SK-N-SH treated with all-trans-retinoic acid at 6 μM for 48 hours (cell line): ENCODE data around the gene STXBP3.

ENCODE experiments used
- GLIS3 ChIP-seq: fragments of 250-450 bp; sonication (Bioruptor Pico); IDR thresholded peaks from 2 replicates; pipeline ENCODE4 v1.5.0; 2020; ENCODE audit warnings: mild to moderate bottlenecking, moderate library complexity
- ZC3H10 ChIP-seq: fragments of 250-450 bp; sonication (Bioruptor Pico); IDR thresholded peaks from 2 replicates; pipeline ENCODE4 v1.5.1; 2021; ENCODE audit warnings: mild to moderate bottlenecking, moderate library complexity
- ZFP3 ChIP-seq: fragments of 250-450 bp; sonication (Bioruptor Pico); IDR thresholded peaks from 2 replicates; pipeline ENCODE4 v1.5.0; 2020; ENCODE audit warnings: mild to moderate bottlenecking, moderate library complexity
- ZFP30 ChIP-seq: fragments of 450-650 bp; formaldehyde crosslinking; IDR thresholded peaks from 2 replicates; pipeline ENCODE4 v1.5.0; 2022; ENCODE audit warnings: mild to moderate bottlenecking, moderate library complexity
- ZNF8 ChIP-seq: fragments of 450-650 bp; formaldehyde crosslinking; IDR thresholded peaks from 2 replicates; pipeline ENCODE4 v1.5.0; 2020; ENCODE audit warnings: mild to moderate bottlenecking, moderate library complexity
- TF ChIP-seq, protein P1 (sequence below): fragments of 250-450 bp; sonication (Bioruptor Pico); IDR thresholded peaks from 2 replicates; pipeline ENCODE4 v1.8.0; 2020; ENCODE audit warnings: mild to moderate bottlenecking, moderate library complexity, borderline replicate concordance
- TF ChIP-seq, protein P2 (sequence below): fragments of 250-450 bp; sonication (Bioruptor Pico); IDR thresholded peaks from 2 replicates; pipeline ENCODE4 v1.5.1; 2020; ENCODE audit warnings: low read depth, mild to moderate bottlenecking, moderate library complexity

DNA sequence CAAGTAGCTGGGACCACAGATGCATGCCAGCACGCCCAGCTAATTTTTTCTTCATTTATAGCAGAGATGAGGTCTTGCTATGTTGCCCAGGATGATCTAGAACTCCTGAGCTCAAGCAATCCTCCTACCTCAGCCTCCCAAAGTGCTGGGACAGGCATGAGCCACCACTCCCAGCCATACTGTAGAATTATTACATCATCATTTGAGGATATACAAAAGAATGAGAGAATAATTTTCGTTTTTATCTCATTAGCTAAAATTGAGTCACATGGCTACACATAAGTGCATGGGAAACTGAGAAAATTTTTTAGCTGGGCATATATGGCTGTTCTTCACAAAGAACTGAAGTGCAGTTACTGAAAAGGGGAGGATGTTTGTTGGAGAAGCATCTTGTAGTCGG, 21.2 kb downstream of the STXBP3 start:
- no peak for TF ChIP-seq ZFP3 (CRISPR knock-in tag)
- no peak for TF ChIP-seq ZC3H10 (CRISPR knock-in tag)
- TF ChIP-seq ZNF8 (CRISPR knock-in tag), result no peak
- TF ChIP-seq, protein P1, sequence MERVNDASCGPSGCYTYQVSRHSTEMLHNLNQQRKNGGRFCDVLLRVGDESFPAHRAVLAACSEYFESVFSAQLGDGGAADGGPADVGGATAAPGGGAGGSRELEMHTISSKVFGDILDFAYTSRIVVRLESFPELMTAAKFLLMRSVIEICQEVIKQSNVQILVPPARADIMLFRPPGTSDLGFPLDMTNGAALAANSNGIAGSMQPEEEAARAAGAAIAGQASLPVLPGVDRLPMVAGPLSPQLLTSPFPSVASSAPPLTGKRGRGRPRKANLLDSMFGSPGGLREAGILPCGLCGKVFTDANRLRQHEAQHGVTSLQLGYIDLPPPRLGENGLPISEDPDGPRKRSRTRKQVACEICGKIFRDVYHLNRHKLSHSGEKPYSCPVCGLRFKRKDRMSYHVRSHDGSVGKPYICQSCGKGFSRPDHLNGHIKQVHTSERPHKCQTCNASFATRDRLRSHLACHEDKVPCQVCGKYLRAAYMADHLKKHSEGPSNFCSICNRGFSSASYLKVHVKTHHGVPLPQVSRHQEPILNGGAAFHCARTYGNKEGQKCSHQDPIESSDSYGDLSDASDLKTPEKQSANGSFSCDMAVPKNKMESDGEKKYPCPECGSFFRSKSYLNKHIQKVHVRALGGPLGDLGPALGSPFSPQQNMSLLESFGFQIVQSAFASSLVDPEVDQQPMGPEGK (CRISPR knock-in tag), result no peak
- TF ChIP-seq, protein P2, sequence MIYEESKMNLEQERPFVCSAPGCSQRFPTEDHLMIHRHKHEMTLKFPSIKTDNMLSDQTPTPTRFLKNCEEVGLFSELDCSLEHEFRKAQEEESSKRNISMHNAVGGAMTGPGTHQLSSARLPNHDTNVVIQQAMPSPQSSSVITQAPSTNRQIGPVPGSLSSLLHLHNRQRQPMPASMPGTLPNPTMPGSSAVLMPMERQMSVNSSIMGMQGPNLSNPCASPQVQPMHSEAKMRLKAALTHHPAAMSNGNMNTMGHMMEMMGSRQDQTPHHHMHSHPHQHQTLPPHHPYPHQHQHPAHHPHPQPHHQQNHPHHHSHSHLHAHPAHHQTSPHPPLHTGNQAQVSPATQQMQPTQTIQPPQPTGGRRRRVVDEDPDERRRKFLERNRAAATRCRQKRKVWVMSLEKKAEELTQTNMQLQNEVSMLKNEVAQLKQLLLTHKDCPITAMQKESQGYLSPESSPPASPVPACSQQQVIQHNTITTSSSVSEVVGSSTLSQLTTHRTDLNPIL (CRISPR knock-in tag), result no peak
- no peak for TF ChIP-seq ZFP30 (CRISPR knock-in tag)
- no peak for TF ChIP-seq GLIS3 (CRISPR knock-in tag)
